HG02798 (cell line): ENCODE data around the gene PACS1.

ENCODE experiments used
- ATAC-seq: cut with Tn5 transposase; IDR thresholded peaks from one replicate; pipeline ENCODE4 v1.9.1; 2021; ENCODE audit warnings: mild to moderate bottlenecking; ENCODE audit not compliant: unreplicated experiment, poor library complexity

The PACS1 gene

GRCh38 chr11:66048547-66049323 lies 21.3 kb upstream of the PACS1 start, which contains the start of gene GAL3ST3:
Gene GAL3ST3 (minus strand): TSS chr11:66049161. CDS start chr11:66045415, 3,746 bp downstream.
- no peak for ATAC-seq

GRCh38 chr11:66050581-66051231 lies 19.4 kb upstream of the PACS1 start:
- ATAC-seq, result no peak

- ATAC-seq, result no peak
Observed at GRCh38 chr11:66051371-66051765, 18.7 kb upstream of the PACS1 start.

- ATAC-seq, result peak; percentile 97
Observed at GRCh38 chr11:66051766-66052663, 18.1 kb upstream of the PACS1 start, which contains the start of gene SF3B2. Gene SF3B2 (plus strand): TSS chr11:66052364. CDS start chr11:66052385, 21 bp downstream.

GRCh38 chr11:66052664-66052982 lies 17.4 kb upstream of the PACS1 start:
- no peak for ATAC-seq

GRCh38 chr11:66055021-66055420 lies 15.1 kb upstream of the PACS1 start:
- no peak for ATAC-seq

GRCh38 chr11:66056501-66056900 lies 13.6 kb upstream of the PACS1 start:
- no peak for ATAC-seq

- ATAC-seq, result no peak
Observed at GRCh38 chr11:66059966-66060680, 9.9 kb upstream of the PACS1 start.

GRCh38 chr11:66061268-66061667 lies 8.8 kb upstream of the PACS1 start:
- no peak for ATAC-seq

- ATAC-seq, result no peak
Observed at GRCh38 chr11:66062408-66062807, 7.7 kb upstream of the PACS1 start.

- ATAC-seq, result no peak
Observed at GRCh38 chr11:66063900-66064299, 6.2 kb upstream of the PACS1 start.

- ATAC-seq, result no peak
Observed at GRCh38 chr11:66064571-66064970, 5.5 kb upstream of the PACS1 start.

GRCh38 chr11:66066751-66067150 lies 3.3 kb upstream of the PACS1 start:
- ATAC-seq, result no peak

GRCh38 chr11:66067640-66068039 lies 2.4 kb upstream of the PACS1 start:
- no peak for ATAC-seq

- no peak for ATAC-seq
Observed at GRCh38 chr11:66068154-66068821, 1.8 kb upstream of the PACS1 start.

- peak; percentile 20 for ATAC-seq
Observed at GRCh38 chr11:66068923-66069714, 953 bp upstream of the PACS1 start.

- ATAC-seq, result peak; percentile 18
Observed at GRCh38 chr11:66070604-66071380, 720 bp downstream of the PACS1 start.

- no peak for ATAC-seq
Observed at GRCh38 chr11:66071381-66071801, 1.3 kb downstream of the PACS1 start.
